Activated CD4-positive, alpha-beta T cell treated with anti-CD3 and anti-CD28 coated beads, Interleukin-2, amount 10 ng/mL, durations not matched to agents 24 days and 14 days (primary cell): ENCODE results near the gene CD200. TPM values are rescaled to one million over a fixed set of nuclear protein-coding genes. Genes with fewer than 3 reads are reported as not detected.

Experiments used
- DNase-seq: peaks from one replicate; pipeline ENCODE4 v3.0.0; 2022
- H3K27ac Mint-ChIP-seq: one replicate; pipeline ENCODE4 v1.8.0; 2022; ENCODE audit warnings: mild to moderate bottlenecking, mixed read lengths
- H3K27me3 Mint-ChIP-seq: one replicate; pipeline ENCODE4 v1.8.0; 2022; ENCODE audit warnings: mixed read lengths
- H3K36me3 Mint-ChIP-seq: one replicate; pipeline ENCODE4 v1.8.0; 2022; ENCODE audit warnings: low read depth, mild to moderate bottlenecking, mixed read lengths
- H3K4me1 Mint-ChIP-seq: one replicate; pipeline ENCODE4 v1.8.0; 2021; ENCODE audit warnings: mixed read lengths
- H3K4me3 Mint-ChIP-seq: one replicate; pipeline ENCODE4 v1.8.0; 2022; ENCODE audit warnings: mild to moderate bottlenecking, moderate library complexity, mixed read lengths
- H3K9me3 Mint-ChIP-seq: one replicate; pipeline ENCODE4 v1.8.0; 2021; ENCODE audit warnings: mixed read lengths
- intact Hi-C: fragments of 100-400 bp; cut with micrococcal nuclease; formaldehyde crosslinking; loops from one replicate; pipeline ENCODE4 v1.15.1; 2023
- total RNA-seq: library from RNA; stranded (reverse); gene quantifications from 2 replicates; pipeline ENCODE4 v1.2.3, GENCODE V29; 2022

The CD200 gene
- total RNA-seq, 1 donor from 2014 or later = 144 TPM

GRCh38 chr3:112407888-112408702, 75.1 kb downstream of the CD200 start:
- no peaks in the 10 kb centered on the region for H3K36me3 Mint-ChIP-seq
- no peaks in the 10 kb centered on the region for H3K27me3 Mint-ChIP-seq
- no peak overlapping the region for H3K4me3 Mint-ChIP-seq

DNA sequence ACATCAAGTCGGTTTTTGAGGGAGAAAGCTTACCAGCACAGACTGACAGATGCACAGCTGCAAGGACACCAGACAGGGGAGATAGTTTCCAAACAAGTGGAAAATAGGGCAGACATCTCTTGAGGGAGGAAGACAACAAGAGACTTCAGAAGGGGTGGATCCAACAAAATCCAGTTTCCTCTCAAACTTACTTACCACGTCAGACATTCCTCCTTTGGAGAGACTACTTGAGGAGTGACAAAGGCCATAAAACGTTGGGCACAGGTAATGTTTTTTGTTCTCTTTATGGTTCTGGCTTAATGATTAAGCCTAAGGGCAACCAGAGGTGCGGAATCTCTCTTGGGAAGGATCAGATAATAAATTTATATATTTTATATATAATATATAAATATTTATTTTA, 76.1 kb downstream of the CD200 start:
- intact Hi-C loops = no loop called here
- Mint-ChIP-seq H3K27me3 (no peaks in the 10 kb centered on the region), H3K9me3 (no peaks in the 10 kb centered on the region), H3K4me3 (no peak overlapping the region), H3K36me3 (no peaks in the 10 kb centered on the region), H3K4me1 (peaks cover 20% of the 10 kb centered on the region), H3K27ac (no peak overlapping the region)
- peak; percentile 31 for DNase-seq

More at GRCh38 chr3:112407888-112408702, 75.1 kb downstream of the CD200 start:
- H3K27ac Mint-ChIP-seq = peak overlapping the region; percentile 62
- H3K9me3 Mint-ChIP-seq = no peaks in the 10 kb centered on the region
- H3K4me1 Mint-ChIP-seq = peaks cover 19% of the 10 kb centered on the region
- intact Hi-C loops = loop anchor here (2.0 kb wide), 2 partner anchors 17 to 25 kb away; no protein-coding TSS in a partner anchor
- peak; percentile 30 for DNase-seq

- Mint-ChIP-seq H3K9me3 (peaks cover 9% of the 10 kb centered on the region), H3K4me1 (peaks cover 17% of the 10 kb centered on the region), H3K4me3 (no peak overlapping the region), H3K27me3 (no peaks in the 10 kb centered on the region), H3K36me3 (no peaks in the 10 kb centered on the region), H3K27ac (no peak overlapping the region)
- intact Hi-C loops = no loop called here
- peak; percentile 40 for DNase-seq
These were observed 78.5 kb downstream of the CD200 start for GRCh38 chr3:112411425-112411824.

Other genes starting within 250 kb of the CD200 start
- gene C3orf52, start 246.8 kb upstream of the CD200 start, total RNA-seq = 13.0 and 14.2 TPM in 2 replicates
- 1.6 and 1.7 TPM in 2 replicates for gene GCSAM, start 199.9 kb upstream of the CD200 start, total RNA-seq
- not detected in 2 replicates for gene SLC9C1, start 38.9 kb upstream of the CD200 start, total RNA-seq
- 33.7 and 36.0 TPM in 2 replicates for gene BTLA, start 166.3 kb downstream of the CD200 start, total RNA-seq
- gene ATG3, start 228.8 kb downstream of the CD200 start, total RNA-seq = 66.9 and 69.1 TPM in 2 replicates
- 15.5 and 16.3 TPM in 2 replicates for gene SLC35A5, start 228.9 kb downstream of the CD200 start, total RNA-seq